ENCODE measurements around the gene RBM46. TPM values are rescaled to one million over a fixed set of nuclear protein-coding genes. Genes with fewer than 3 reads are reported as not detected.
"Not testable (repeated sequence)": the region's sequence is repeated elsewhere in the genome, so short reads cannot be mapped to it uniquely, and the experiment has no call there.

The RBM46 gene
- total RNA-seq, 1 experiment from 2014 or later: 4.6 TPM

DNA sequence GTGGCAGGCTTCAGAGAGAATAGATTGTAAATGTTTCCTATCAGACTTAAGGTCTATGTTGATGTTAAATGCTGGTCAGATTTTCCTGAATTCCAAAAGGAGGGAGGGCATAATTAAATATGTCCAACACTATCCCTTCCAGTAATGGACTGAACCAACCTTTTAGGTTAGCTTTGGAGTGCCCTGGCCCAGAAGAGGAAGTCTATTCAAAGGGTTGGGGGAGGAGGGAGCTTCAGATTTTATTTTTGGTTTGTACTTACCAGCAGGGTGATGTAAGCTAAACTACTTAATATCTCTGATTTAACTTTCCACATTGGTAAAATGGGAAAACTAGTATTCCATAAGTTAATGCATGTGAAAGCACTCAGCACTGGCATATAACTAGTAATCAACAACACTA is 91.1 kb downstream of the RBM46 start (continued):
- TF ChIP-seq, protein P1, sequence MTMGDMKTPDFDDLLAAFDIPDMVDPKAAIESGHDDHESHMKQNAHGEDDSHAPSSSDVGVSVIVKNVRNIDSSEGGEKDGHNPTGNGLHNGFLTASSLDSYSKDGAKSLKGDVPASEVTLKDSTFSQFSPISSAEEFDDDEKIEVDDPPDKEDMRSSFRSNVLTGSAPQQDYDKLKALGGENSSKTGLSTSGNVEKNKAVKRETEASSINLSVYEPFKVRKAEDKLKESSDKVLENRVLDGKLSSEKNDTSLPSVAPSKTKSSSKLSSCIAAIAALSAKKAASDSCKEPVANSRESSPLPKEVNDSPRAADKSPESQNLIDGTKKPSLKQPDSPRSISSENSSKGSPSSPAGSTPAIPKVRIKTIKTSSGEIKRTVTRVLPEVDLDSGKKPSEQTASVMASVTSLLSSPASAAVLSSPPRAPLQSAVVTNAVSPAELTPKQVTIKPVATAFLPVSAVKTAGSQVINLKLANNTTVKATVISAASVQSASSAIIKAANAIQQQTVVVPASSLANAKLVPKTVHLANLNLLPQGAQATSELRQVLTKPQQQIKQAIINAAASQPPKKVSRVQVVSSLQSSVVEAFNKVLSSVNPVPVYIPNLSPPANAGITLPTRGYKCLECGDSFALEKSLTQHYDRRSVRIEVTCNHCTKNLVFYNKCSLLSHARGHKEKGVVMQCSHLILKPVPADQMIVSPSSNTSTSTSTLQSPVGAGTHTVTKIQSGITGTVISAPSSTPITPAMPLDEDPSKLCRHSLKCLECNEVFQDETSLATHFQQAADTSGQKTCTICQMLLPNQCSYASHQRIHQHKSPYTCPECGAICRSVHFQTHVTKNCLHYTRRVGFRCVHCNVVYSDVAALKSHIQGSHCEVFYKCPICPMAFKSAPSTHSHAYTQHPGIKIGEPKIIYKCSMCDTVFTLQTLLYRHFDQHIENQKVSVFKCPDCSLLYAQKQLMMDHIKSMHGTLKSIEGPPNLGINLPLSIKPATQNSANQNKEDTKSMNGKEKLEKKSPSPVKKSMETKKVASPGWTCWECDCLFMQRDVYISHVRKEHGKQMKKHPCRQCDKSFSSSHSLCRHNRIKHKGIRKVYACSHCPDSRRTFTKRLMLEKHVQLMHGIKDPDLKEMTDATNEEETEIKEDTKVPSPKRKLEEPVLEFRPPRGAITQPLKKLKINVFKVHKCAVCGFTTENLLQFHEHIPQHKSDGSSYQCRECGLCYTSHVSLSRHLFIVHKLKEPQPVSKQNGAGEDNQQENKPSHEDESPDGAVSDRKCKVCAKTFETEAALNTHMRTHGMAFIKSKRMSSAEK (CRISPR knock-in tag; IDR thresholded peaks at IDR 0.05; ENCODE audit: borderline replicate concordance): no peak
- TF ChIP-seq, protein P2, sequence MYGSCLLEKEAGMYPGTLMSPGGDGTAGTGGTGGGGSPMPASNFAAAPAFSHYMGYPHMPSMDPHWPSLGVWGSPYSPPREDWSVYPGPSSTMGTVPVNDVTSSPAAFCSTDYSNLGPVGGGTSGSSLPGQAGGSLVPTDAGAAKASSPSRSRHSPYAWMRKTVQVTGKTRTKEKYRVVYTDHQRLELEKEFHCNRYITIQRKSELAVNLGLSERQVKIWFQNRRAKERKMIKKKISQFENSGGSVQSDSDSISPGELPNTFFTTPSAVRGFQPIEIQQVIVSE (CRISPR knock-in tag; IDR thresholded peaks at IDR 0.05; ENCODE audit: borderline replicate concordance): no peak
- TF ChIP-seq MYBL2 (CRISPR knock-in tag; IDR thresholded peaks at IDR 0.05): no peak
- TF ChIP-seq, protein P3, sequence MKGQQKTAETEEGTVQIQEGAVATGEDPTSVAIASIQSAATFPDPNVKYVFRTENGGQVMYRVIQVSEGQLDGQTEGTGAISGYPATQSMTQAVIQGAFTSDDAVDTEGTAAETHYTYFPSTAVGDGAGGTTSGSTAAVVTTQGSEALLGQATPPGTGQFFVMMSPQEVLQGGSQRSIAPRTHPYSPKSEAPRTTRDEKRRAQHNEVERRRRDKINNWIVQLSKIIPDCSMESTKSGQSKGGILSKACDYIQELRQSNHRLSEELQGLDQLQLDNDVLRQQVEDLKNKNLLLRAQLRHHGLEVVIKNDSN (CRISPR knock-in tag; IDR thresholded peaks at IDR 0.05): no peak
- TF ChIP-seq, protein P4, sequence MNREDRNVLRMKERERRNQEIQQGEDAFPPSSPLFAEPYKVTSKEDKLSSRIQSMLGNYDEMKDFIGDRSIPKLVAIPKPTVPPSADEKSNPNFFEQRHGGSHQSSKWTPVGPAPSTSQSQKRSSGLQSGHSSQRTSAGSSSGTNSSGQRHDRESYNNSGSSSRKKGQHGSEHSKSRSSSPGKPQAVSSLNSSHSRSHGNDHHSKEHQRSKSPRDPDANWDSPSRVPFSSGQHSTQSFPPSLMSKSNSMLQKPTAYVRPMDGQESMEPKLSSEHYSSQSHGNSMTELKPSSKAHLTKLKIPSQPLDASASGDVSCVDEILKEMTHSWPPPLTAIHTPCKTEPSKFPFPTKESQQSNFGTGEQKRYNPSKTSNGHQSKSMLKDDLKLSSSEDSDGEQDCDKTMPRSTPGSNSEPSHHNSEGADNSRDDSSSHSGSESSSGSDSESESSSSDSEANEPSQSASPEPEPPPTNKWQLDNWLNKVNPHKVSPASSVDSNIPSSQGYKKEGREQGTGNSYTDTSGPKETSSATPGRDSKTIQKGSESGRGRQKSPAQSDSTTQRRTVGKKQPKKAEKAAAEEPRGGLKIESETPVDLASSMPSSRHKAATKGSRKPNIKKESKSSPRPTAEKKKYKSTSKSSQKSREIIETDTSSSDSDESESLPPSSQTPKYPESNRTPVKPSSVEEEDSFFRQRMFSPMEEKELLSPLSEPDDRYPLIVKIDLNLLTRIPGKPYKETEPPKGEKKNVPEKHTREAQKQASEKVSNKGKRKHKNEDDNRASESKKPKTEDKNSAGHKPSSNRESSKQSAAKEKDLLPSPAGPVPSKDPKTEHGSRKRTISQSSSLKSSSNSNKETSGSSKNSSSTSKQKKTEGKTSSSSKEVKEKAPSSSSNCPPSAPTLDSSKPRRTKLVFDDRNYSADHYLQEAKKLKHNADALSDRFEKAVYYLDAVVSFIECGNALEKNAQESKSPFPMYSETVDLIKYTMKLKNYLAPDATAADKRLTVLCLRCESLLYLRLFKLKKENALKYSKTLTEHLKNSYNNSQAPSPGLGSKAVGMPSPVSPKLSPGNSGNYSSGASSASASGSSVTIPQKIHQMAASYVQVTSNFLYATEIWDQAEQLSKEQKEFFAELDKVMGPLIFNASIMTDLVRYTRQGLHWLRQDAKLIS (CRISPR knock-in tag; IDR thresholded peaks at IDR 0.05; ENCODE audit: borderline replicate concordance): no peak
- TF ChIP-seq NR3C1 (CRISPR knock-in tag; conservative IDR thresholded peaks at IDR 0.05; ENCODE audit: low read depth): no peak
- TF ChIP-seq, protein P5, sequence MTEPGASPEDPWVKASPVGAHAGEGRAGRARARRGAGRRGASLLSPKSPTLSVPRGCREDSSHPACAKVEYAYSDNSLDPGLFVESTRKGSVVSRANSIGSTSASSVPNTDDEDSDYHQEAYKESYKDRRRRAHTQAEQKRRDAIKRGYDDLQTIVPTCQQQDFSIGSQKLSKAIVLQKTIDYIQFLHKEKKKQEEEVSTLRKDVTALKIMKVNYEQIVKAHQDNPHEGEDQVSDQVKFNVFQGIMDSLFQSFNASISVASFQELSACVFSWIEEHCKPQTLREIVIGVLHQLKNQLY (CRISPR knock-in tag; IDR thresholded peaks at IDR 0.05): no peak
- no peak for TF ChIP-seq SOX15 (CRISPR knock-in tag; IDR thresholded peaks at IDR 0.05)
- no peak for TF ChIP-seq CREM (CRISPR knock-in tag; IDR thresholded peaks at IDR 0.05)

DNA sequence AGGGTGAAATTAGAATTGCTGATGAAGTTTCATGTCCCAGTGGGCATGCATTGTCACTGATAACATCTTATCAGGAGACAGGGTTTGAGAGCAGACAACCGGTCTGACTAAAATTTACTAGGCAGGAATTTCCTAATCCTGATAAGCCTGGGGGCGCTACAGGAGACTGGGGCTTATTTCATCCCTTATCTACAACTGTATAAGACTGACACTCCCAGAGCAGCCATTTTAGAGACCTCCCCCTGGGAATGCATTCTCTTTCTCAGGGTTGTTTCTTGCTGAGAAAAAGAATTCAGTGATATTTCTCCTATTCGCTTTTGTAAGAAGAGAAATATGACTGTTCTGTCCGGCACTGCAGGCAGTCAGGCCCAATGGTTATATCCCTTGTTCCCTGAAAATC is 93.0 kb downstream of the RBM46 start:
- H3K27ac Mint-ChIP-seq; POLR2A ChIA-PET; CTCF ChIA-PET; H3K4me3 Mint-ChIP-seq; ATAC-seq; DNase-seq (ENCODE audit: low spot score): not testable (repeated sequence)
- Mint-ChIP-seq H3K4me1 (peaks cover 36% of the 10 kb centered on the region), H3K36me3 (peaks cover 55% of the 10 kb centered on the region), H3K9me3 (peaks cover 62% of the 10 kb centered on the region), H3K27me3 (ENCODE audit: low read depth) (peaks cover 10% of the 10 kb centered on the region)

DNA sequence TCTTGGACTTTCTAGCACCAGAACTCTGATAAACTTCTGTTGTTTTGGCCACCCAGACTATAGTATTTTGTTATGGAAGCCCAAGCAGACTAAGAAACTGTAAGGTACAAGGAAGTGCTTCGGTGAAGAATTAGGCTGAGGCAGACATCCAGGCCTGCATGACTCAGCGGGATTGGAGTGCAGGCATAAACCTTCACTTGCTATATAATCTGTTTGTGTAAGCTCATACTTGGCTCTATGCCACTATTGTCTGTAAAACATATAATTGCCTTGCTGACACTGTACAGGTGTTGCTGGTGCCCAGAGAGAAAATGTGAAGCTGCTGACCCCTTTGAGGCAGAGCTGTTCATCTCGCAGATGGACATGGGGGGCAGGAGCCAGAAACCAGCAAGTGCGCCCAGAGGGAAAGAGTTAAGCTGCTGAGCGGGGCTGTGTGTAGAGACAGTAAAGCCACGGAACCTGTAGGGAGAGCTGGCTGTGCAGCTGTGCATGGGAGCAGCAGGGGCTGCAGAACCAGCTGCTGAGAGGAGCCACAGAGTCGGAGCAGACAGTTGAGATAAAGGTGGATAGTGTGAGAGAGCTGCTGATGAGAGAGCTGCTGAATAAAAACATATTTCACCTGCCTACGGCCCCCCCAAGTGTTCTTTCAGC is 96.2 kb downstream of the RBM46 start:
- peaks cover 8% of the 10 kb centered on the region for H3K4me1 Mint-ChIP-seq
- H3K27me3 Mint-ChIP-seq (ENCODE audit: low read depth): peaks cover 10% of the 10 kb centered on the region
- CTCF ChIA-PET: interaction anchor here (1.2 kb wide), 1 partner anchor 23 kb away, joined by 3 read pairs; no protein-coding TSS in a partner anchor
- H3K27ac Mint-ChIP-seq: no peak overlapping the region
- peaks cover 60% of the 10 kb centered on the region for H3K36me3 Mint-ChIP-seq
- H3K9me3 Mint-ChIP-seq: peaks cover 77% of the 10 kb centered on the region
- DNase-seq (ENCODE audit: low spot score) (no peak), ATAC-seq (no peak)
- no peak overlapping the region for H3K4me3 Mint-ChIP-seq
- POLR2A ChIA-PET: no interaction called here
- TF ChIP-seq, protein P6, sequence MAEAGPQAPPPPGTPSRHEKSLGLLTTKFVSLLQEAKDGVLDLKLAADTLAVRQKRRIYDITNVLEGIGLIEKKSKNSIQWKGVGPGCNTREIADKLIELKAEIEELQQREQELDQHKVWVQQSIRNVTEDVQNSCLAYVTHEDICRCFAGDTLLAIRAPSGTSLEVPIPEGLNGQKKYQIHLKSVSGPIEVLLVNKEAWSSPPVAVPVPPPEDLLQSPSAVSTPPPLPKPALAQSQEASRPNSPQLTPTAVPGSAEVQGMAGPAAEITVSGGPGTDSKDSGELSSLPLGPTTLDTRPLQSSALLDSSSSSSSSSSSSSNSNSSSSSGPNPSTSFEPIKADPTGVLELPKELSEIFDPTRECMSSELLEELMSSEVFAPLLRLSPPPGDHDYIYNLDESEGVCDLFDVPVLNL (CRISPR knock-in tag; IDR thresholded peaks at IDR 0.05; ENCODE audit: borderline replicate concordance, low read depth): no peak
- TF ChIP-seq ELF4 (CRISPR knock-in tag; IDR thresholded peaks at IDR 0.05; ENCODE audit: low read depth) (no peak), NR3C1 (CRISPR knock-in tag; conservative IDR thresholded peaks at IDR 0.05; ENCODE audit: low read depth) (no peak), PRRX2 (CRISPR knock-in tag; IDR thresholded peaks at IDR 0.05) (no peak), RELA (CRISPR knock-in tag; IDR thresholded peaks at IDR 0.05; ENCODE audit: borderline replicate concordance) (no peak), MYBL2 (CRISPR knock-in tag; IDR thresholded peaks at IDR 0.05) (no peak), GRHL2 (CRISPR knock-in tag; IDR thresholded peaks at IDR 0.05; ENCODE audit: insufficient replicate concordance, severe bottlenecking) (no peak), KAT7 (CRISPR knock-in tag; IDR thresholded peaks at IDR 0.05; ENCODE audit: borderline replicate concordance) (no peak)
- TF ChIP-seq, protein P3 (CRISPR knock-in tag; IDR thresholded peaks at IDR 0.05): no peak
- TF ChIP-seq, protein P7, sequence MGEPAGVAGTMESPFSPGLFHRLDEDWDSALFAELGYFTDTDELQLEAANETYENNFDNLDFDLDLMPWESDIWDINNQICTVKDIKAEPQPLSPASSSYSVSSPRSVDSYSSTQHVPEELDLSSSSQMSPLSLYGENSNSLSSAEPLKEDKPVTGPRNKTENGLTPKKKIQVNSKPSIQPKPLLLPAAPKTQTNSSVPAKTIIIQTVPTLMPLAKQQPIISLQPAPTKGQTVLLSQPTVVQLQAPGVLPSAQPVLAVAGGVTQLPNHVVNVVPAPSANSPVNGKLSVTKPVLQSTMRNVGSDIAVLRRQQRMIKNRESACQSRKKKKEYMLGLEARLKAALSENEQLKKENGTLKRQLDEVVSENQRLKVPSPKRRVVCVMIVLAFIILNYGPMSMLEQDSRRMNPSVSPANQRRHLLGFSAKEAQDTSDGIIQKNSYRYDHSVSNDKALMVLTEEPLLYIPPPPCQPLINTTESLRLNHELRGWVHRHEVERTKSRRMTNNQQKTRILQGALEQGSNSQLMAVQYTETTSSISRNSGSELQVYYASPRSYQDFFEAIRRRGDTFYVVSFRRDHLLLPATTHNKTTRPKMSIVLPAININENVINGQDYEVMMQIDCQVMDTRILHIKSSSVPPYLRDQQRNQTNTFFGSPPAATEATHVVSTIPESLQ (CRISPR knock-in tag; IDR thresholded peaks at IDR 0.05): no peak
